HepG2 (cell line): ENCODE measurements around the gene MT1M. TPM values are rescaled to one million over a fixed set of nuclear protein-coding genes. Genes with fewer than 3 reads are reported as not detected.

Experiments used
- ADNP ChIP-seq: sonication (generic); formaldehyde crosslinking; IDR thresholded peaks from 2 replicates; pipeline ENCODE4 v1.4.0; 2020; ENCODE audit warnings: missing genetic modification reagents
- ATRX ChIP-seq: sonication (generic); formaldehyde crosslinking; IDR thresholded peaks from 2 replicates; pipeline ENCODE4 v1.4.0; 2020; ENCODE audit warnings: missing genetic modification reagents, borderline replicate concordance
- CCDC6 ChIP-seq: sonication (generic); formaldehyde crosslinking; IDR thresholded peaks from 2 replicates; pipeline ENCODE4 v1.8.1; 2022; ENCODE audit warnings: mild to moderate bottlenecking, missing genetic modification reagents, moderate library complexity
- MED8 ChIP-seq: sonication (generic); formaldehyde crosslinking; IDR thresholded peaks from 2 replicates; pipeline ENCODE4 v1.8.1; 2023; ENCODE audit warnings: mild to moderate bottlenecking, missing genetic modification reagents; ENCODE audit not compliant: insufficient replicate concordance
- SNAI1 ChIP-seq: sonication (generic); formaldehyde crosslinking; IDR thresholded peaks from 2 replicates; pipeline ENCODE4 v1.5.0; 2020; ENCODE audit warnings: mild to moderate bottlenecking, missing genetic modification reagents, borderline replicate concordance
- SSRP1 ChIP-seq: IDR thresholded peaks from 2 replicates; pipeline ENCODE4 v1.6.1; 2016; ENCODE audit warnings: control low read depth
- ZFP41 ChIP-seq: sonication (generic); formaldehyde crosslinking; IDR thresholded peaks from 2 replicates; pipeline ENCODE4 v1.4.0; 2020; ENCODE audit warnings: mild to moderate bottlenecking, missing genetic modification reagents, borderline replicate concordance
- ZNF138 ChIP-seq: sonication (generic); formaldehyde crosslinking; IDR thresholded peaks from 2 replicates; pipeline ENCODE4 v1.5.0; 2020; ENCODE audit warnings: mild to moderate bottlenecking, low read depth, missing genetic modification reagents
- ZNF605 ChIP-seq: sonication (generic); formaldehyde crosslinking; IDR thresholded peaks from 2 replicates; pipeline ENCODE4 v1.8.0; 2022; ENCODE audit warnings: mild to moderate bottlenecking, missing genetic modification reagents
- ZNF629 ChIP-seq: sonication (generic); formaldehyde crosslinking; conservative IDR thresholded peaks from 2 replicates; pipeline ENCODE4 v1.5.0; 2020; ENCODE audit warnings: missing genetic modification reagents
- ZNF879 ChIP-seq: sonication (generic); formaldehyde crosslinking; IDR thresholded peaks from 2 replicates; pipeline ENCODE4 v1.8.1; 2023; ENCODE audit warnings: missing genetic modification reagents
- ZSCAN29 ChIP-seq: sonication (generic); formaldehyde crosslinking; conservative IDR thresholded peaks from 2 replicates; pipeline ENCODE4 v1.4.0; 2020; ENCODE audit warnings: mild to moderate bottlenecking, missing genetic modification reagents
- polyA plus RNA-seq, 8 experiments: library from polyadenylated mRNA; depleted of rRNA in 3 of 8; stranded (reverse) in 7 of 8; unstranded in 1 of 8; fragments of >200 nt; fragmentation: Illumina TruSeq in 4 of 8; extraction: Trizol in 4 of 8; gene quantifications; 2 replicates each; pipeline versions ENCODE4 v1.2.1 to v1.2.3, GENCODE V29; 2011 to 2016; ENCODE audit warnings: low read depth in 4 of 8, missing spikeins in 1 of 8, mixed read lengths in 1 of 8; ENCODE audit not compliant: insufficient read depth in 1 of 8
- total RNA-seq, 5 experiments: library from RNA; depleted of rRNA; stranded (reverse); fragments of >200 nt; fragmentation: Illumina TruSeq; extraction: Trizol; gene quantifications; 2 replicates each; pipeline ENCODE4 v1.2.3, GENCODE V29; 2016; ENCODE audit warnings: low read depth in 1 of 5
- TF ChIP-seq, protein P1 (sequence below): IDR thresholded peaks from 2 replicates; pipeline ENCODE4 v1.6.1; 2016; ENCODE audit warnings: mild to moderate bottlenecking, missing biosample characterization, missing genetic modification reagents
- TF ChIP-seq, protein P2 (sequence below): sonication (generic); formaldehyde crosslinking; IDR thresholded peaks from 2 replicates; pipeline ENCODE4 v1.5.0; 2020; ENCODE audit warnings: missing genetic modification reagents
- TF ChIP-seq, protein P3 (sequence below): sonication (generic); formaldehyde crosslinking; IDR thresholded peaks from 2 replicates; pipeline ENCODE4 v1.5.0; 2020; ENCODE audit warnings: mild to moderate bottlenecking, missing genetic modification reagents, borderline replicate concordance

The MT1M gene
- total and polyA plus RNA-seq, 2 of the 13 experiments (the other 11 are each of a cell fraction or from before 2014, with no cell fraction given): 4.6 TPM; not detected in 1

DNA sequence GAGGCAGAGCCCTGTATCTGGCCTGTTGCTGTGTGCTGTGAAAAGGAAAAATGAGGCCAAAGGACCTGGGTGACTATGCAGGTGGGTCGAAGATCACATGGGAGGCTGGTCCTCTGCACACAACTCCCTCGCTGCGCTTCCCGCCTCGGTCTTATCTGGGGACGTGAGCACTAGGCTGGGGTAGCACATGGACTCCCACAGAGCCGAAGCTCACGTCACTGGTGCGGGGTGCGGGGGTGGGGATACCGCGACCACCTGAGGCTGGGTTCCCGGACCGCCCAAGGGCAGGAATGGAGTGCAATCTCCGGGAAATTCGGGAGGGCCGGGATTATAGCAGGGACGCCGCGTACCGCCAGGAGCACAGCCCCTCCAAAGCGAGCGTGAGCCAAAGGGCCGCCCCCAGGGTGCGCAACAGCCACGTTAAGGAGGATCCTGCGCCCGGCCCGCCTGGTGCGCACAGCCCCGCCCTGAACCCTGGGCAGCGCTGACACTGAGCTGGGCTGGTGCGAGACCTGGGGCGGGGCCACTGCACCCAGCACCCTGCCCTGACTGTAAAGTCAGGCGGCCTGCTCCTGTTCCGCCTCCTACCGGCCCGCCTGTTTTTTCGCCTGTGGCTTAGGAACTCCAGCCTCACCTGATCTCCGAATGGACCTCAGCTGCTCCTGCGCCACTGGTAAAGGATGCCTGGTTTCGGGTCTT is 10.8 kb downstream of the MT1M start (continued):
- TF ChIP-seq, protein P1, sequence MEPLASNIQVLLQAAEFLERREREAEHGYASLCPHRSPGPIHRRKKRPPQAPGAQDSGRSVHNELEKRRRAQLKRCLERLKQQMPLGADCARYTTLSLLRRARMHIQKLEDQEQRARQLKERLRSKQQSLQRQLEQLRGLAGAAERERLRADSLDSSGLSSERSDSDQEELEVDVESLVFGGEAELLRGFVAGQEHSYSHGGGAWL (CRISPR knock-in tag): 0 out of 2 replicates have a peak, but pooled peaks have one; percentile 22
- TF ChIP-seq, protein P2, sequence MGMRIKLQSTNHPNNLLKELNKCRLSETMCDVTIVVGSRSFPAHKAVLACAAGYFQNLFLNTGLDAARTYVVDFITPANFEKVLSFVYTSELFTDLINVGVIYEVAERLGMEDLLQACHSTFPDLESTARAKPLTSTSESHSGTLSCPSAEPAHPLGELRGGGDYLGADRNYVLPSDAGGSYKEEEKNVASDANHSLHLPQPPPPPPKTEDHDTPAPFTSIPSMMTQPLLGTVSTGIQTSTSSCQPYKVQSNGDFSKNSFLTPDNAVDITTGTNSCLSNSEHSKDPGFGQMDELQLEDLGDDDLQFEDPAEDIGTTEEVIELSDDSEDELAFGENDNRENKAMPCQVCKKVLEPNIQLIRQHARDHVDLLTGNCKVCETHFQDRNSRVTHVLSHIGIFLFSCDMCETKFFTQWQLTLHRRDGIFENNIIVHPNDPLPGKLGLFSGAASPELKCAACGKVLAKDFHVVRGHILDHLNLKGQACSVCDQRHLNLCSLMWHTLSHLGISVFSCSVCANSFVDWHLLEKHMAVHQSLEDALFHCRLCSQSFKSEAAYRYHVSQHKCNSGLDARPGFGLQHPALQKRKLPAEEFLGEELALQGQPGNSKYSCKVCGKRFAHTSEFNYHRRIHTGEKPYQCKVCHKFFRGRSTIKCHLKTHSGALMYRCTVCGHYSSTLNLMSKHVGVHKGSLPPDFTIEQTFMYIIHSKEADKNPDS (CRISPR knock-in tag): no peak
- TF ChIP-seq ADNP (CRISPR knock-in tag): no peak
- peak; percentile 36 for TF ChIP-seq MED8
- no peak; the same call in 1 of the 2 replicates for TF ChIP-seq ZNF629
- TF ChIP-seq ZSCAN29 (CRISPR knock-in tag): peak; percentile 60; the same call in 1 of the 2 replicates
- no peak for TF ChIP-seq CCDC6 (CRISPR knock-in tag)
- TF ChIP-seq ZNF879 (CRISPR knock-in tag): no peak
- no peak for TF ChIP-seq ZNF138 (CRISPR knock-in tag)
- TF ChIP-seq ZNF605 (CRISPR knock-in tag): peak; percentile 81; the same call in 1 of the 2 replicates
- TF ChIP-seq SSRP1 (CRISPR knock-in tag): no peak
- TF ChIP-seq, protein P3, sequence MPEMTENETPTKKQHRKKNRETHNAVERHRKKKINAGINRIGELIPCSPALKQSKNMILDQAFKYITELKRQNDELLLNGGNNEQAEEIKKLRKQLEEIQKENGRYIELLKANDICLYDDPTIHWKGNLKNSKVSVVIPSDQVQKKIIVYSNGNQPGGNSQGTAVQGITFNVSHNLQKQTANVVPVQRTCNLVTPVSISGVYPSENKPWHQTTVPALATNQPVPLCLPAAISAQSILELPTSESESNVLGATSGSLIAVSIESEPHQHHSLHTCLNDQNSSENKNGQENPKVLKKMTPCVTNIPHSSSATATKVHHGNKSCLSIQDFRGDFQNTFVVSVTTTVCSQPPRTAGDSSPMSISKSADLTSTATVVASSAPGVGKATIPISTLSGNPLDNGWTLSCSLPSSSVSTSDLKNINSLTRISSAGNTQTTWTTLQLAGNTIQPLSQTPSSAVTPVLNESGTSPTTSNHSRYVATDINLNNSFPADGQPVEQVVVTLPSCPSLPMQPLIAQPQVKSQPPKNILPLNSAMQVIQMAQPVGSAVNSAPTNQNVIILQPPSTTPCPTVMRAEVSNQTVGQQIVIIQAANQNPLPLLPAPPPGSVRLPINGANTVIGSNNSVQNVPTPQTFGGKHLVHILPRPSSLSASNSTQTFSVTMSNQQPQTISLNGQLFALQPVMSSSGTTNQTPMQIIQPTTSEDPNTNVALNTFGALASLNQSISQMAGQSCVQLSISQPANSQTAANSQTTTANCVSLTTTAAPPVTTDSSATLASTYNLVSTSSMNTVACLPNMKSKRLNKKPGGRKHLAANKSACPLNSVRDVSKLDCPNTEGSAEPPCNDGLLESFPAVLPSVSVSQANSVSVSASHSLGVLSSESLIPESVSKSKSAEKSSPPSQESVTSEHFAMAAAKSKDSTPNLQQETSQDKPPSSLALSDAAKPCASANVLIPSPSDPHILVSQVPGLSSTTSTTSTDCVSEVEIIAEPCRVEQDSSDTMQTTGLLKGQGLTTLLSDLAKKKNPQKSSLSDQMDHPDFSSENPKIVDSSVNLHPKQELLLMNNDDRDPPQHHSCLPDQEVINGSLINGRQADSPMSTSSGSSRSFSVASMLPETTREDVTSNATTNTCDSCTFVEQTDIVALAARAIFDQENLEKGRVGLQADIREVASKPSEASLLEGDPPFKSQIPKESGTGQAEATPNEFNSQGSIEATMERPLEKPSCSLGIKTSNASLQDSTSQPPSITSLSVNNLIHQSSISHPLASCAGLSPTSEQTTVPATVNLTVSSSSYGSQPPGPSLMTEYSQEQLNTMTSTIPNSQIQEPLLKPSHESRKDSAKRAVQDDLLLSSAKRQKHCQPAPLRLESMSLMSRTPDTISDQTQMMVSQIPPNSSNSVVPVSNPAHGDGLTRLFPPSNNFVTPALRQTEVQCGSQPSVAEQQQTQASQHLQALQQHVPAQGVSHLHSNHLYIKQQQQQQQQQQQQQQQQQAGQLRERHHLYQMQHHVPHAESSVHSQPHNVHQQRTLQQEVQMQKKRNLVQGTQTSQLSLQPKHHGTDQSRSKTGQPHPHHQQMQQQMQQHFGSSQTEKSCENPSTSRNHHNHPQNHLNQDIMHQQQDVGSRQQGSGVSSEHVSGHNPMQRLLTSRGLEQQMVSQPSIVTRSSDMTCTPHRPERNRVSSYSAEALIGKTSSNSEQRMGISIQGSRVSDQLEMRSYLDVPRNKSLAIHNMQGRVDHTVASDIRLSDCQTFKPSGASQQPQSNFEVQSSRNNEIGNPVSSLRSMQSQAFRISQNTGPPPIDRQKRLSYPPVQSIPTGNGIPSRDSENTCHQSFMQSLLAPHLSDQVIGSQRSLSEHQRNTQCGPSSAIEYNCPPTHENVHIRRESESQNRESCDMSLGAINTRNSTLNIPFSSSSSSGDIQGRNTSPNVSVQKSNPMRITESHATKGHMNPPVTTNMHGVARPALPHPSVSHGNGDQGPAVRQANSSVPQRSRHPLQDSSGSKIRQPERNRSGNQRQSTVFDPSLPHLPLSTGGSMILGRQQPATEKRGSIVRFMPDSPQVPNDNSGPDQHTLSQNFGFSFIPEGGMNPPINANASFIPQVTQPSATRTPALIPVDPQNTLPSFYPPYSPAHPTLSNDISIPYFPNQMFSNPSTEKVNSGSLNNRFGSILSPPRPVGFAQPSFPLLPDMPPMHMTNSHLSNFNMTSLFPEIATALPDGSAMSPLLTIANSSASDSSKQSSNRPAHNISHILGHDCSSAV (CRISPR knock-in tag): no peak
- TF ChIP-seq ATRX (CRISPR knock-in tag): no peak
- TF ChIP-seq SNAI1 (CRISPR knock-in tag): 0 out of 2 replicates have a peak, but pooled peaks have one; percentile 30
- no peak for TF ChIP-seq ZFP41 (CRISPR knock-in tag)
